GM12873 (cell line): ENCODE measurements around the gene LSAMP.

Source experiments
- TF ChIP-seq, protein P1 (sequence below): IDR thresholded peaks from 2 replicates; pipeline ENCODE4 v1.5.1; 2012; ENCODE audit warnings: low read depth, mild to moderate bottlenecking, moderate library complexity, low read length, control low read depth; ENCODE audit not compliant: insufficient read depth; ENCODE audit errors: missing control alignments

LSAMP gene

DNA sequence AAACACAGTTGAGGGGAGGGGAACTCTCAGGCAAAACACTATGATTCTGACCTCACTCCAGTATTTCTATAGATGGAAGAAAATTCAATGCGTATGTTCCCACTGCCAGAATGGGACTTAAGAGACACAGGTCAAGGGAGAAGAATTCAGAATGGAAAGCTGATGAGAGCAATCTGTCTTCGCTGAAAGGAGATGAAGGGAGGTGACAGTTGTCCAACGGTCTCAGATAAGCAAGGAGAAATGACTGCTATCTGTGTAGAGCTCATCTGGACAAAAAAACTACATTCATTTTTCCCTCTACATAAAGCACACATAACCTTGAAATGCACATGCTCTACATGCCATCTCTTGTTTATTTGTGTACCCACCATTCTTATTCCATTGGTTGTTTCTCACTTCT is 405.1 kb downstream of the LSAMP start:
- TF ChIP-seq, protein P1, sequence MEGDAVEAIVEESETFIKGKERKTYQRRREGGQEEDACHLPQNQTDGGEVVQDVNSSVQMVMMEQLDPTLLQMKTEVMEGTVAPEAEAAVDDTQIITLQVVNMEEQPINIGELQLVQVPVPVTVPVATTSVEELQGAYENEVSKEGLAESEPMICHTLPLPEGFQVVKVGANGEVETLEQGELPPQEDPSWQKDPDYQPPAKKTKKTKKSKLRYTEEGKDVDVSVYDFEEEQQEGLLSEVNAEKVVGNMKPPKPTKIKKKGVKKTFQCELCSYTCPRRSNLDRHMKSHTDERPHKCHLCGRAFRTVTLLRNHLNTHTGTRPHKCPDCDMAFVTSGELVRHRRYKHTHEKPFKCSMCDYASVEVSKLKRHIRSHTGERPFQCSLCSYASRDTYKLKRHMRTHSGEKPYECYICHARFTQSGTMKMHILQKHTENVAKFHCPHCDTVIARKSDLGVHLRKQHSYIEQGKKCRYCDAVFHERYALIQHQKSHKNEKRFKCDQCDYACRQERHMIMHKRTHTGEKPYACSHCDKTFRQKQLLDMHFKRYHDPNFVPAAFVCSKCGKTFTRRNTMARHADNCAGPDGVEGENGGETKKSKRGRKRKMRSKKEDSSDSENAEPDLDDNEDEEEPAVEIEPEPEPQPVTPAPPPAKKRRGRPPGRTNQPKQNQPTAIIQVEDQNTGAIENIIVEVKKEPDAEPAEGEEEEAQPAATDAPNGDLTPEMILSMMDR, result no peak

DNA sequence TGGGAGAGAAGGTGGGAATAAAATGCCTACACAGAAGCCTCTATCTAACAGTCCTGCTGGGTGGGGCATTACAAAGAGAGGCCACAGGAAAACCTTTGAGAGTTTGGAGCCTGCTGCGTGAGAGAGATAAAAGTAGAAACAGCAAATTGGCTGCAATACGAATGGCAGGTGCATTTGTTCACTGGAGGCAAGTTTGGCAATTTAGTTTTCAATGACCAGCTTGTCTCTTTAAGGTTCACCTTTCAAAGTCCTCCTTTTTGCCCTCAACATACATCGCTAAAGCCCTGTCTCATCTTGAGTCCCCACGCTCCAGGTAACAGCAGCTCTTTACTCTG is 405.7 kb downstream of the LSAMP start:
- TF ChIP-seq, protein P1, result no peak

DNA sequence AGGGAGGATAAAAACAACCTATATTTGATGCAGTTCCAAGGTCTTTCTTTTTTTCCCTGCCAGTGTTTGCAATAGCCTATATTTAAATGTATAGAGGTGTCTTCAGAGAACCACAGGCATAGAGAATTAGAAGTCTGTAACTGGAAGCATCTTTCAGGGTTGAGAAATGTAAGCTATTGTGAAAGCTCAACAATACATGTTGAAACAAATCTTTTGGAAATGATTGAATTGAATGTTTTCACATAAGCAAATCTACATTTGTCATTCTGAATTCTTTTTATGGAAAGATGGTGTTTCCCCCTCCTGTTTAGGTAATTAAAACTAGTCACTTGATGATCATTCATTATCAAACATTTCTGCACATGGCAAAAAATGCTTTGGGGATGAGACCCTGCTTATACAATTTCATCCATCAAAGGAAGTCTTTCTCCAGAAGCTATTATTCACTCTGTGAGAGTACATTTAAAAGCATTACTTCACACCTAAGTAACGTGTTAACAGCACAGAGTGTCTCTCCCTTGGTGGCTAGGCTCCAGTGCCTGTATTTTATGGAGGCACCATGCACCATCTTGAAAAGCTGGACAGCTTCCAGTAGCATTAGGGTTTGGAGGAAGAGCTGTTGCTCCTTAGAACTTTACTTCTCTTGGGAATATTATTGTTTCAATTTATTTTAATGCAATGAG is 406.2 kb downstream of the LSAMP start:
- TF ChIP-seq, protein P1, result no peak

DNA sequence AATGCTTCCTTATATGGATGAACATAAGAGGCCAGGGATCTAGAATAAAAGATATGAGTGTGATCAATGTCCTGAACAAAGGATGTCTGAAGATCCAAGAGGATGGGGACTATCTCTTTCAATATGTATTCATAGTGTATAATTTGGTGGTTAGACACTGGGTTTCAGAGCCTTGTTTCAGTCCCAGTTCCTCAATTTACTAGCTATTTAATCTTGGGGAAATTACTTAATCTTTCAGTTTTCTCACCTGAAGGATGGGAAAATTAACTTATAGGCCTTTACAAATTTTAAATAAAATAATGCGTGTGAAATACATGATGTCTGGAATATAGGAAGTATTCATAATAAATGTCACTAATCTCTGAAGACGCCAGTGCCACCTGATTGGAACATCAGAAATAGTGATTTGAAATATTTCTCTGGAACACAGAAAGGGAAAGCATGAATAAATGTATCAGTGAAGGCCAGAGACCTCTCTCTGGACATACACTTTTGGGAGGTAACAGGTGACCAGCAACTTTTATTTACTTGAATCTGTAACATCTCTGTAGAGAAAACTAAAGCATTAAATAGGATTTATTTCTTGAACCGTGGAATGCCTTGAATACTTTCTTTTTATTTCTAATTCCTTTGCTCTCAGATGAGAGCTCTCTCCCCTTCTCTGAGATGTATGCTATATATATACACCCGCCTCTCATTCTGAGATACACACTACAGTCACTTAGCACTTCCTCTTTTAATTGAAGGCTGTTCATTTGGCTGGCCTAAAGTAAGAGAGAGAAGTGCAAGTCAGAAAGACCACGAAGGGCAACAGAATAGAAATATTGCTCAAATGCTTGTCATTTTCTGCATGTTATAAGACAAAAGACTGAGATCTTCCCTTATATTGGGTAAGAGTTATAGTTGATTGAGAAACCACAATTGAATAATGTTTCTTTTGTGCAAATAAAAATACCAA is 407.1 kb downstream of the LSAMP start:
- TF ChIP-seq, protein P1, result no peak

DNA sequence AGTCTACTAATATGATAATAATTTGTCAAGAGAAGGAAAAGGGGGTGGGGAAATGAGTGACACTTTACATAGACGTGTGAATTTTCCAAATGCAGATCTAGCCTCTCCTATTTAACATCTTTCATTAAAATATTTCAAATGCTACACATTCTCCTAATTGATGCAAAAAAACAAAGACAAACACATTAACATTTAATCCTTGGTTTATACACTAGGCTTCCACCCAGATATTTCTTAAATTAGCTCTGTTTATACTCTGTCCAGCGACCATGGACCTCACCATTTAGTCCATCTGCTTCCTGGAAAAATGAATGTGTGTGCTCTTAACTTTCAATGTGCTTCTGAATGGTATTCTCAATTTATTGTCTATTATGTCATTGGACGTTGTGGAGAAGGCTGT is 409.9 kb downstream of the LSAMP start:
- TF ChIP-seq, protein P1, result no peak

DNA sequence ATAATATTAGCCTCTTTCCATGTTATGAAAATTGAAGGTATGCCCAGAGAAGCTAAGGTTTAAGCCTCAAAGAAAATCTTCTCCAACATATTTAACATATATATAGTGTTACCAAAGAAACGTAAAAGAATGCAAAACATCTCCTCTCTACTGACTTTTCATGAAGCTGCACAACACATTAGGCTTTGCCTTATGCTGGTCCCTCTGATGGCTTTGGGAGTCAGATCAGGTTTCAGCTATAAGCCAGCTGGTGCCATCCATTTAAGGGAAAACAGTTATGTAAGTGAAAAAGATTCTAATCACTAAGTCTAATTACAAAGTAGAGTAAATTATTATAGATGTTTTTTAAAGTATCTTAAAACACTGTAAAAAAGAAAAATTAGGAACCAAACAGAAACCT is 410.5 kb downstream of the LSAMP start:
- TF ChIP-seq, protein P1, result no peak

DNA sequence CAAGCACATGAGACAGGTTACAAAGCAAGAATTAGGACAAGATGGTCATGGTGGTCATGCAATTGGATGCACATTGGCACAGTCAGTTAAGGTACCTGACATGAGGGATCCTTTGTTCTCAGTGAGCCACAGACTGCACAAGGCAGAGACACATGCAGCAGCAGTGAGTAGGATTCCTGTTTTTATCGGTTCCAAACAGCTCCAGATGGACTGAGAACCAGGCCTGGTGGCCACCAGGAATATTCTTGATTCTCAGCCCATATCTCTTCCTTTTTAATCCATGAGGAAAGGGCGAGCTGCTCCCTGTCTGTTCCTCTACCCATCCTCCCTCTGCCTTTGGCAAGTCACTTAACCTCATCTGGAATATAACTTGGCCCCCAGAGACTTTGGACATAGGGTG is 411.2 kb downstream of the LSAMP start:
- TF ChIP-seq, protein P1, result no peak
